AG09319 (cell line): ENCODE data around the gene SPON1.

Source experiments
- DNase-seq: peaks from one replicate; pipeline ENCODE4 v3.0.0-alpha.2; 2010; ENCODE audit warnings: low read depth; ENCODE audit errors: extremely low read depth
- CTCF ChIP-seq: IDR thresholded peaks from 2 replicates; pipeline ENCODE4 v1.5.1; 2011; ENCODE audit warnings: low read depth, mild to moderate bottlenecking, inconsistent platforms, low read length, moderate library complexity

Gene SPON1

DNA sequence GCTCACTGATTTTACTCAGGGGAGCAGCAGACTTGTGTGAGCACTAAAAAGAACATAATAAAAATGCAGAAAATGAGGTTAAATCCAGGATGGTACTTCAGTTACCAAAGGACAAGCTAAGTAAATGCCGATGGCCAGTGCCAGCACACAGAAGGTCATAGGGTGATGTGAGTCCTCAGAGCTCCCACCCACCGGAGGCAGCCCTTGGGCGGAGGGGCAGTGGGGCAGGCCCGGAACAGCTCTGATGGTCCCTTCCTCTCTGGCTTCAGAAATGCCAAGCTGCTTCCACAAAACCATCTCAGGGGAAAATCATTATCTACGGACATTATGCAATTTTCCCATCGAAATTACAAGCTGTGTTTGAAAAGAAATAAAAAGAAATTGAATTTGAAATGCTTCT is 271.9 kb downstream of the SPON1 start:
- TF ChIP-seq CTCF, result no peak
- no peak for DNase-seq

GRCh38 chr11:14235701-14236100 is 273.2 kb downstream of the SPON1 start:
- TF ChIP-seq CTCF, result no peak
- no peak for DNase-seq

GRCh38 chr11:14237444-14237961 is 275.0 kb downstream of the SPON1 start:
- DNase-seq, result no peak
- no peak for TF ChIP-seq CTCF

- DNase-seq, result no peak
- TF ChIP-seq CTCF, result no peak
Measured at GRCh38 chr11:14240221-14240620, 277.7 kb downstream of the SPON1 start.

GRCh38 chr11:14240951-14241350 is 278.4 kb downstream of the SPON1 start:
- TF ChIP-seq CTCF, result no peak
- DNase-seq, result no peak

GRCh38 chr11:14242187-14242586 is 279.7 kb downstream of the SPON1 start:
- no peak for TF ChIP-seq CTCF

DNA sequence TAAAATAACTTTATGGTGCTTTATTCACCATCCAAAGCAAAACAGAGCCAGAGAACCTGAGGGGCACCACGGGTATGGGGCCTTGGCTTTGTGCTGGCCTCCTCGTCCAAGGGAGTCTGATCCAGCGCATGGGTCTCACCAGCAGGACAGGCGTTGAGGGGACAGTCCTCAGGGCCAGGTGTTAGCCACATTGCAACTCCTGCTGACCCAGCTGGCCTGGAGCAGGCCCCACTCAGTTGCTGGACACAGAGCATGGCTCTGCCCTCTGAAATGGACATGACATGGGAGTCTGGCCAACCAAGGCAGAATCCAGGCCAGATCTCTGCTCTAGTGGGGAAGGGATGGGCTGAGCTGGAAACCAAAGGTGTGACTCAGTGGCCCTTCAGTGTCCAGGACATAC is 280.2 kb downstream of the SPON1 start:
- TF ChIP-seq CTCF, result no peak
- DNase-seq, result no peak

More at GRCh38 chr11:14242187-14242586, 279.7 kb downstream of the SPON1 start:
- no peak for DNase-seq
